Nucleus accumbens (tissue), 56 donors: ENCODE data around the gene MOB3C.
"Not testable (repeated sequence)": the region's sequence is repeated elsewhere in the genome, so short reads cannot be mapped to it uniquely, and the experiment has no call there.

Experiments
- DNase-seq, 56 donors: peaks; one replicate each; lab custom pipeline; 2025; lab: John Stamatoyannopoulos, UW

MOB3C gene

GRCh38 chr1:46616277-46617107, at the start of gene MOB3C:
Gene MOB3C (minus strand): TSS chr1:46616811. CDS start chr1:46613321, 3,490 bp downstream.
- DNase-seq, result peak in 52 of 56 donors; percentile 19 to 82 (median 60)

- no peak for DNase-seq
Observed at GRCh38 chr1:46665983-46666382, 49.4 kb upstream of the MOB3C start.

- not testable (repeated sequence) for DNase-seq
Observed at GRCh38 chr1:46662919-46663318, 46.3 kb upstream of the MOB3C start.

GRCh38 chr1:46660116-46660515, 43.5 kb upstream of the MOB3C start:
- not testable (repeated sequence) for DNase-seq

GRCh38 chr1:46659307-46659870, 42.8 kb upstream of the MOB3C start:
- DNase-seq, result no peak

- no peak for DNase-seq
Observed at GRCh38 chr1:46657775-46658174, 41.2 kb upstream of the MOB3C start.

- DNase-seq, result peak in 2 of 56 donors; percentile 4 to 5
Observed at GRCh38 chr1:46656643-46657042, 40.0 kb upstream of the MOB3C start.

- DNase-seq, result no peak
Observed at GRCh38 chr1:46655848-46656247, 39.2 kb upstream of the MOB3C start.

- DNase-seq, result not testable (repeated sequence)
Observed at GRCh38 chr1:46654698-46655097, 38.1 kb upstream of the MOB3C start.

- DNase-seq, result no peak
Observed at GRCh38 chr1:46654012-46654411, 37.4 kb upstream of the MOB3C start.

- peak in 1 of 56 donors; percentile 3 for DNase-seq
Observed at GRCh38 chr1:46653405-46653958, 36.9 kb upstream of the MOB3C start.

- no peak for DNase-seq
Observed at GRCh38 chr1:46652321-46653100, 35.9 kb upstream of the MOB3C start.

GRCh38 chr1:46651152-46651551, 34.5 kb upstream of the MOB3C start:
- DNase-seq, result not testable (repeated sequence)

- no peak for DNase-seq
Observed at GRCh38 chr1:46650491-46650890, 33.9 kb upstream of the MOB3C start.

- DNase-seq, result no peak
Observed at GRCh38 chr1:46649764-46650163, 33.2 kb upstream of the MOB3C start.

- no peak for DNase-seq
Observed at GRCh38 chr1:46647611-46648010, 31.0 kb upstream of the MOB3C start.

GRCh38 chr1:46646844-46647243, 30.2 kb upstream of the MOB3C start:
- DNase-seq, result no peak

GRCh38 chr1:46646331-46646730, 29.7 kb upstream of the MOB3C start:
- DNase-seq, result no peak

- no peak for DNase-seq
Observed at GRCh38 chr1:46645815-46646214, 29.2 kb upstream of the MOB3C start.

GRCh38 chr1:46643368-46643775, 26.8 kb upstream of the MOB3C start:
- DNase-seq, result peak in 1 of 56 donors; percentile 4

- DNase-seq, result no peak
Observed at GRCh38 chr1:46642115-46642680, 25.6 kb upstream of the MOB3C start.
